ENCODE measurements around the gene KRTAP10-1. TPM values are rescaled to one million over a fixed set of nuclear protein-coding genes. Genes with fewer than 3 reads are reported as not detected.
"Not testable (repeated sequence)": the region's sequence is repeated elsewhere in the genome, so short reads cannot be mapped to it uniquely, and the experiment has no call there.

KRTAP10-1 gene
- total RNA-seq, 1 donor from 2014 or later, result not detected

DNA sequence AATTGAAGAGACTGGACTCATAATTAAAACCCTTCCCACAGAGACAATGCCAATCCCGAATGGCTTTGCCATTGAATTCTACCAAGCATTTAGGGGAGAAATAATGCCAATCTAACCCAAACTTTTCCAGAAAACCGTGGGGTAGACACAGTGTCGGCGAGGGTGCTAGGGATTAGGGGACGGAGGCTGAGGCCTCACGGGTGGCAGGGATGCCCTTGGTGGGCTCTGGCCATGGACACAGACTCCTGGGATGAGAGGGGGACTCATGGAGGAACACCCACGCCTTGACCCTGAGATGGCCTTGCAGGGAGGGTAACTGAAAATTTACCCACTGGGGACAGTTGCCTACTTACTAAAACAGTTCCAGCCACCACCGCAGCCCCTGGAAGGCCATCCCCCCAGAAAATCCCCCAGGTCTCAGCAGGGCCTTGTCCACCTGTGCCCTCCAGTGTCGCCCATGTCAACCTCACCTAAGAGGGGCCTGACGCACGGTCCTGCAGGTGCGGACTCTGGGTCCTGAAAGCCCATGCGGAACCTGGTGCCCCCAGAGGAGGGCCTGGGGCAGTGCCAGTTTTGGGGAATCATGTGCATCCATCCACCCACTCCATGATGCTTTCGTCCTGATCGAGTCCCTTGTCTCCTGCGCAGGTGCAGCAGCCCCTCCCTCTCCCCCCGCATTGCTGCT lies 38.5 kb upstream of the KRTAP10-1 start:
- TF ChIP-seq, protein P1, sequence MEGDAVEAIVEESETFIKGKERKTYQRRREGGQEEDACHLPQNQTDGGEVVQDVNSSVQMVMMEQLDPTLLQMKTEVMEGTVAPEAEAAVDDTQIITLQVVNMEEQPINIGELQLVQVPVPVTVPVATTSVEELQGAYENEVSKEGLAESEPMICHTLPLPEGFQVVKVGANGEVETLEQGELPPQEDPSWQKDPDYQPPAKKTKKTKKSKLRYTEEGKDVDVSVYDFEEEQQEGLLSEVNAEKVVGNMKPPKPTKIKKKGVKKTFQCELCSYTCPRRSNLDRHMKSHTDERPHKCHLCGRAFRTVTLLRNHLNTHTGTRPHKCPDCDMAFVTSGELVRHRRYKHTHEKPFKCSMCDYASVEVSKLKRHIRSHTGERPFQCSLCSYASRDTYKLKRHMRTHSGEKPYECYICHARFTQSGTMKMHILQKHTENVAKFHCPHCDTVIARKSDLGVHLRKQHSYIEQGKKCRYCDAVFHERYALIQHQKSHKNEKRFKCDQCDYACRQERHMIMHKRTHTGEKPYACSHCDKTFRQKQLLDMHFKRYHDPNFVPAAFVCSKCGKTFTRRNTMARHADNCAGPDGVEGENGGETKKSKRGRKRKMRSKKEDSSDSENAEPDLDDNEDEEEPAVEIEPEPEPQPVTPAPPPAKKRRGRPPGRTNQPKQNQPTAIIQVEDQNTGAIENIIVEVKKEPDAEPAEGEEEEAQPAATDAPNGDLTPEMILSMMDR (IDR thresholded peaks at IDR 0.05; ENCODE audit: borderline replicate concordance), result no peak
- Histone ChIP-seq H3K9me3 (replicated peaks) (peaks cover 41% of the 10 kb centered on the region), H3K27me3 (ENCODE audit: low read depth) (peaks cover 26% of the 10 kb centered on the region), H3K4me3 (no peak overlapping the region), H3K27ac (replicated peaks) (no peak overlapping the region), H3K4me1 (no peaks in the 10 kb centered on the region), H3K36me3 (no peaks in the 10 kb centered on the region)
- no peak for DNase-seq
- intact Hi-C loops (cut with micrococcal nuclease), result no loop called here

DNA sequence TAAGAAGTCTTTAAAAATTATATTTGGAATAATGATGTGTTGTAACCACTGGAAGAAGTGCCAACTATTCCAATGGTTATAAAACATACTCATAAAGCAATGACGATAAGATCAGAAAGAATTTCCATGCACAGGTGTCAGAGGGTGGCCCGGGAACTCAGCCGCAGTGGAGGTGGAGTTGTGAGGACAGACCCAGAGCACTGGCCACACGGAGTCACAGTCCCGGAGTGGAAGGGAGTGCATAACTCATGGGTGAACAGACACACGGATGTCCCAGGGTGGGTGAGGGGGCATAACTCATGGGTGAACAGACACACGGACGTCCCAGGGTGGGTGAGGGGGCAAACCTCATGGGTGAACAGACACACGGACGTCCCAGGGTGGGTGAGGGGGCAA lies 36.0 kb upstream of the KRTAP10-1 start:
- peaks cover 24% of the 10 kb centered on the region for H3K27me3 ChIP-seq (ENCODE audit: low read depth)
- H3K4me1 ChIP-seq, result no peaks in the 10 kb centered on the region
- TF ChIP-seq, protein P1 (IDR thresholded peaks at IDR 0.05; ENCODE audit: borderline replicate concordance), result no peak
- H3K4me3 ChIP-seq, result no peak overlapping the region
- H3K27ac ChIP-seq (replicated peaks), result no peak overlapping the region
- DNase-seq, result no peak
- peaks cover 36% of the 10 kb centered on the region for H3K9me3 ChIP-seq (replicated peaks)
- H3K36me3 ChIP-seq, result no peaks in the 10 kb centered on the region
- intact Hi-C loops (cut with micrococcal nuclease), result no loop called here

DNA sequence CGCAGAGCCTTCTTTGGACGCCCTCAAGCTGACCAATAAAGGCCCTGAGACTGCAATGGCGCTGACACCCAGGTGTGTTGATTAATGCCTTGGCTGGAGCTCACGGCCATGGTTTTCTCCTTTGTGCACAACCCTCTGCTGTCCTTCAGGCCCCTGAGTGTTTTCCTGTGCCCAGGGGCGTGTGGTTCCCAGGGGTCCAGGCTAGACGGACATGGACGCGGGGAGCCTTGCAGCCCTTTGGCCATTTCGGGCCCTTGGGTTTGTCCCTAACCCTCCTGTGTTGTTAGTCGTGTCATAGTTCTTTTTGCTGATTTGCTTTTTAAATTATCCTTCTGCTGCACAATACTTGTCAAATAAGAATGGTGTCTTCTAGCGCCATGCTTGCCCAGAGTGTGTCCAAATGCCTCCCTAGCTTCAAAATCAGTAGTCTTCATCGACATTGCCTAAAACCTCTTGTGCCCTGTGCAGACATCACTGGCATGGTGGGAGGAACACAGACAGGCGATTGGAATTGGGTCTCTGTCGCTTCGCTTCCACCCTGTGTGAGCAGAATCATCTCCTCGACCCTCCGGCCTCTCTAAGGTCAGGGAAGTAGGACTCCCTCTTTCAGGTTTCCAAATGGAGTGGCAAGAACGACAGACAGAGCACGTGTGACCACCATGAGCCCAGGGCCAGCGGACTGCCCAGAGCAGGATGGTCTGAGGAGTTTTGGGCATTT lies 35.5 kb upstream of the KRTAP10-1 start:
- Histone ChIP-seq H3K36me3 (no peaks in the 10 kb centered on the region), H3K4me3 (no peak overlapping the region), H3K27ac (replicated peaks) (no peak overlapping the region), H3K9me3 (replicated peaks) (peaks cover 35% of the 10 kb centered on the region), H3K27me3 (ENCODE audit: low read depth) (peaks cover 24% of the 10 kb centered on the region), H3K4me1 (no peaks in the 10 kb centered on the region)
- TF ChIP-seq, protein P1 (IDR thresholded peaks at IDR 0.05; ENCODE audit: borderline replicate concordance), result no peak
- no peak for DNase-seq
- intact Hi-C loops (cut with micrococcal nuclease), result no loop called here

DNA sequence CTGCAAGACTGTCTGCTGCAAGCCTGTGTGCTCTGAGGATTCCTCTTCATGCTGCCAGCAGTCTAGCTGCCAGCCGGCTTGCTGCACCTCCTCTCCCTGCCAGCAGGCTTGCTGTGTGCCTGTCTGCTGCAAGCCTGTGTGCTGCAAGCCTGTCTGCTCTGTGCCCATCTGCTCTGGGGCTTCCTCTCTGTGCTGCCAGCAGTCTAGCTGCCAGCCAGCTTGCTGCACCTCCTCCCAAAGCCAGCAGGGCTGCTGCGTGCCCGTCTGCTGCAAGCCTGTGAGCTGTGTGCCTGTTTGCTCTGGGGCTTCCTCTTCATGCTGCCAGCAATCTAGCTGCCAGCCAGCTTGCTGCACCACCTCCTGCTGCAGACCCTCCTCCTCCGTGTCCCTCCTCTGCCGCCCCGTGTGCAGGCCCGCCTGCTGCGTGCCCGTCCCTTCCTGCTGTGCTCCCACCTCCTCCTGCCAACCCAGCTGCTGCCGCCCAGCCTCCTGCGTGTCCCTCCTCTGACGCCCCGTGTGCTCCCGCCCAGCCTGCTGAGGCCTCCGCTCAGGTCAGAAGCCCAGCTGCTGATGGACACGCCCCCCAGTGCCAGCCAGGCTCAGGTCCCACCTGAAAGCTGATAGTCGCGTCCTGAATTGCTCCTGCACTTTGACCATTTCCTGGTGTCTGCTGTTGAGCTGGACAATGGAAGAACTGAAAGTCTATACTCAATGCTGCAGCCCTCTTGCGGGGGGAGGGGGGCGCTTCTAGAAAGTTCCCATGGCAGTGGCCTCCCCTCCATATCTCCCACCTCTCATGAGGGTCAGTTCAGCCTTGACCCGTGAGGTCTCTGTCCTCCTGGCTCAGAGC lies 34.7 kb upstream of the KRTAP10-1 start:
- peaks cover 18% of the 10 kb centered on the region for H3K27me3 ChIP-seq (ENCODE audit: low read depth)
- intact Hi-C loops (cut with micrococcal nuclease), result no loop called here
- no peaks in the 10 kb centered on the region for H3K4me1 ChIP-seq
- no peaks in the 10 kb centered on the region for H3K36me3 ChIP-seq
- no peak for DNase-seq
- H3K4me3 ChIP-seq, result no peak overlapping the region
- TF ChIP-seq, protein P1 (IDR thresholded peaks at IDR 0.05; ENCODE audit: borderline replicate concordance), result no peak
- H3K9me3 ChIP-seq (replicated peaks), result peaks cover 37% of the 10 kb centered on the region
- no peak overlapping the region for H3K27ac ChIP-seq (replicated peaks)

DNA sequence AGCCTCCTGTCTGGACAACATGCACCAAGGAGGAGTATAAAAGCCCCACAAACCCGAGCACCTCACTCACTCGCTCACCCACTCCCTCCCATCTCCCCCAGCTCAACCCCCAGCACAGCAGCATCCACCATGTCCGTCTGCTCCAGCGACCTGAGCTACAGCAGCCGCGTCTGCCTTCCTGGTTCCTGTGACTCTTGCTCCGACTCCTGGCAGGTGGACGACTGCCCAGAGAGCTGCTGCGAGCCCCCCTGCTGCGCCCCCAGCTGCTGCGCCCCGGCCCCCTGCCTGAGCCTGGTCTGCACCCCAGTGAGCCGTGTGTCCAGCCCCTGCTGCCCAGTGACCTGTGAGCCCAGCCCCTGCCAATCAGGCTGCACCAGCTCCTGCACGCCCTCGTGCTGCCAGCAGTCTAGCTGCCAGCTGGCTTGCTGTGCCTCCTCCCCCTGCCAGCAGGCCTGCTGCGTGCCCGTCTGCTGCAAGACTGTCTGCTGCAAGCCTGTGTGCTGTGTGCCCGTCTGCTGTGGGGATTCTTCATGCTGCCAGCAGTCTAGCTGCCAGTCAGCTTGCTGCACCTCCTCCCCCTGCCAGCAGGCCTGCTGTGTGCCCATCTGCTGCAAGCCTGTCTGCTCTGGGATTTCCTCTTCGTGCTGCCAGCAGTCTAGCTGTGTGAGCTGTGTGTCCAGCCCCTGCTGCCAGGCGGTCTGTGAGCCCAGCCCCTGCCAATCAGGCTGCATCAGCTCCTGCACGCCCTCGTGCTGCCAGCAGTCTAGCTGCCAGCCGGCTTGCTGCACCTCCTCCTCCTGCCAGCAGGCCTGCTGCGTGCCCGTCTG lies 33.8 kb upstream of the KRTAP10-1 start, which contains the start of gene KRTAP10-4:
Gene KRTAP10-4 (plus strand): TSS at position 100 of the 827 bp plus-strand sequence. CDS start 30 bp downstream, at position 130.
- H3K4me1 ChIP-seq; intact Hi-C loops (cut with micrococcal nuclease); H3K4me3 ChIP-seq; H3K36me3 ChIP-seq; H3K27ac ChIP-seq (replicated peaks); DNase-seq: not testable (repeated sequence)
- peaks cover 22% of the 10 kb centered on the region for H3K27me3 ChIP-seq (ENCODE audit: low read depth)
- H3K9me3 ChIP-seq (replicated peaks), result peaks cover 37% of the 10 kb centered on the region
